Measurements from ENCODE around the gene MARCKSL1. TPM values are rescaled to one million over a fixed set of nuclear protein-coding genes. Genes with fewer than 3 reads are reported as not detected.

Gene MARCKSL1
- total RNA-seq, 1 donor from 2014 or later: 833 TPM

DNA sequence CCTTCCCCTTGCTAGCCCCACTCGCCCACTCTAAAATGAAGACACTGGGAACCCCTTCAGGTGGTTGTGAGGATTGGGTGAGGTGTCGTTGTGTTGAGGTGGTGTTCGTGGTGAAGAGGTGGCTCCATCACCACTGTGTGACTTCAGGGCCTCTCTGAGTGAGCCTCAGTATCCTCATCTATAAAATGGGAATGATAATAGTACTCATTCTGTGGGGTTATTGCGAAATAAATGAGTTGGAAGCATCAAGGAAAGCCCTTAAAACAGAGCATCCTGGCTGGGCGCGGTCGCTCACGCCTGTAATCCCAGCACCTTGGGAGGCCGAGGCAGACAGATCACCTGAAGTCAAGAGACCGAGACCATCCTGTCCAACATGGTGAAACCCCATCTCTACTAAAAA lies 6.7 kb upstream of the MARCKSL1 start:
- Mint-ChIP-seq H3K9me3 (ENCODE audit: low read depth) (no peaks in the 10 kb centered on the region), H3K36me3 (ENCODE audit: insufficient read depth) (no peaks in the 10 kb centered on the region), H3K4me3 (ENCODE audit: low read depth) (no peak overlapping the region), H3K27me3 (peaks cover 16% of the 10 kb centered on the region), H3K27ac (no peak overlapping the region), H3K4me1 (ENCODE audit: low read depth) (peaks cover 15% of the 10 kb centered on the region)
- TF ChIP-seq, protein P1, sequence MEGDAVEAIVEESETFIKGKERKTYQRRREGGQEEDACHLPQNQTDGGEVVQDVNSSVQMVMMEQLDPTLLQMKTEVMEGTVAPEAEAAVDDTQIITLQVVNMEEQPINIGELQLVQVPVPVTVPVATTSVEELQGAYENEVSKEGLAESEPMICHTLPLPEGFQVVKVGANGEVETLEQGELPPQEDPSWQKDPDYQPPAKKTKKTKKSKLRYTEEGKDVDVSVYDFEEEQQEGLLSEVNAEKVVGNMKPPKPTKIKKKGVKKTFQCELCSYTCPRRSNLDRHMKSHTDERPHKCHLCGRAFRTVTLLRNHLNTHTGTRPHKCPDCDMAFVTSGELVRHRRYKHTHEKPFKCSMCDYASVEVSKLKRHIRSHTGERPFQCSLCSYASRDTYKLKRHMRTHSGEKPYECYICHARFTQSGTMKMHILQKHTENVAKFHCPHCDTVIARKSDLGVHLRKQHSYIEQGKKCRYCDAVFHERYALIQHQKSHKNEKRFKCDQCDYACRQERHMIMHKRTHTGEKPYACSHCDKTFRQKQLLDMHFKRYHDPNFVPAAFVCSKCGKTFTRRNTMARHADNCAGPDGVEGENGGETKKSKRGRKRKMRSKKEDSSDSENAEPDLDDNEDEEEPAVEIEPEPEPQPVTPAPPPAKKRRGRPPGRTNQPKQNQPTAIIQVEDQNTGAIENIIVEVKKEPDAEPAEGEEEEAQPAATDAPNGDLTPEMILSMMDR (IDR thresholded peaks at IDR 0.05; ENCODE audit: unreplicated experiment): no peak
- DNase-seq (ENCODE audit: low spot score, unreplicated experiment): no peak

GRCh38 chr1:32341971-32342370 lies 5.9 kb upstream of the MARCKSL1 start:
- peaks cover 16% of the 10 kb centered on the region for H3K27me3 Mint-ChIP-seq
- TF ChIP-seq, protein P1 (IDR thresholded peaks at IDR 0.05; ENCODE audit: unreplicated experiment): no peak
- H3K4me1 Mint-ChIP-seq (ENCODE audit: low read depth): peaks cover 16% of the 10 kb centered on the region
- H3K36me3 Mint-ChIP-seq (ENCODE audit: insufficient read depth): no peaks in the 10 kb centered on the region
- no peak overlapping the region for H3K4me3 Mint-ChIP-seq (ENCODE audit: low read depth)
- no peak overlapping the region for H3K27ac Mint-ChIP-seq
- no peak for DNase-seq (ENCODE audit: low spot score, unreplicated experiment)
- H3K9me3 Mint-ChIP-seq (ENCODE audit: low read depth): no peaks in the 10 kb centered on the region

DNA sequence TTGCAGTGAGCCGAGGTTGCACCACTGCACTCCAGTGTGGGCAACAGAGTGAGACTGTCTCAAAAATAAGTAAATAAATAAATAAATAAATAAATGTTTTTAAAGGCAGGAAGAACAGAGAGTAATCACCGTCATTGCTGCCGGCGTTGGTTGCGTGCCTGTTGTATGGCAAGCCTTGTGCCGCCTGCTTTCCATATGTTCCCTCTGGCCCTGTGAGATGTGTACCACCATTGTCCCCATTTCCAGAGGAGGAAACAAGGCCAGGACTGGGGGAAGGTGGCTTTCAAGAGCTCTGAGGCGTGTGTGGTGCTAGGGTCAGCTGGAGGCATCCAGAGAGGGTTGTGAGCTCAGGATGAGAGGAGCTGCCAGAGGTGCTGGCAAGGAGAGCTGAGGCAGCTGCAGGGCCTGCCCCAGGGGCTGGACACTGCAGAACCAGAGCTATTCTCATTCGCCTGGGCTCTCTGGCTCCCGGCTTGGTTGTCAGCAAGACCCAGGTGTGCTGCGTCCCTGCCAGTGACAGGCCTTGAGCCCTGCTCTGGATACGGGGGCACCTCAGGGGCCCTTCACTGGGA lies 5.2 kb upstream of the MARCKSL1 start:
- Mint-ChIP-seq H3K9me3 (ENCODE audit: low read depth) (no peaks in the 10 kb centered on the region), H3K27me3 (peaks cover 16% of the 10 kb centered on the region), H3K4me3 (ENCODE audit: low read depth) (no peak overlapping the region), H3K36me3 (ENCODE audit: insufficient read depth) (no peaks in the 10 kb centered on the region), H3K4me1 (ENCODE audit: low read depth) (peaks cover 17% of the 10 kb centered on the region), H3K27ac (no peak overlapping the region)
- TF ChIP-seq, protein P1 (IDR thresholded peaks at IDR 0.05; ENCODE audit: unreplicated experiment): no peak
- no peak for DNase-seq (ENCODE audit: low spot score, unreplicated experiment)

GRCh38 chr1:32339363-32339978 lies 3.4 kb upstream of the MARCKSL1 start:
- Mint-ChIP-seq H3K9me3 (ENCODE audit: low read depth) (no peaks in the 10 kb centered on the region), H3K27me3 (peaks cover 13% of the 10 kb centered on the region), H3K36me3 (ENCODE audit: insufficient read depth) (peaks cover 5% of the 10 kb centered on the region), H3K27ac (no peak overlapping the region), H3K4me1 (ENCODE audit: low read depth) (peaks cover 17% of the 10 kb centered on the region), H3K4me3 (ENCODE audit: low read depth) (no peak overlapping the region)
- DNase-seq (ENCODE audit: low spot score, unreplicated experiment): no peak
- TF ChIP-seq, protein P1 (IDR thresholded peaks at IDR 0.05; ENCODE audit: unreplicated experiment): no peak

DNA sequence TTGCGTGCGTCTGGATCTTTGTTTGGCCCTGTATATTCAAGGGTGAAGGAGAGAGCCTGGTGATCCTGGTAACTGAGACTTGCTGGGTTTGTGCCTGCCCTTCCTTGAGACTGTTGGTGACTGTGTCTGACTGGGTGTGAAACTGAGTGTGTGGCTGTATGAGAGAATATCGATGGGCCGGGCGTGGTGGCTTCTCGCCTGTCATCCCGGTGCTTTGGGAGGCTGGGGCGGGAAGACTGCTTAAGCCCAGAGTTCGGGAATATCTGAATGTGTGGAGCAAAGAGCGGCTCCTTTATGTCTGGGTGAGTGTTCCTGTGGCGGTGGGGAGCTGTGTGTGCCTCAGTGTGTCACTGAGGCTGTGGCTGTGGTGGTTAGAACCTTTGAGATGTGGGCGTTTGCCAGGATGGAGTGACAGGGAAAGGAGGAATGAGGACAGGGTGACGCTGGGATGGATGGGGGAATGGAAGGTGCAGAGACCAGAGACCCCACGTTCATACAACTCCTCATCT lies 2.7 kb upstream of the MARCKSL1 start:
- no peak for DNase-seq (ENCODE audit: low spot score, unreplicated experiment)
- TF ChIP-seq, protein P1 (IDR thresholded peaks at IDR 0.05; ENCODE audit: unreplicated experiment): no peak
- H3K27ac Mint-ChIP-seq: peak overlapping the region; percentile 87
- peaks cover 13% of the 10 kb centered on the region for H3K27me3 Mint-ChIP-seq
- H3K9me3 Mint-ChIP-seq (ENCODE audit: low read depth): no peaks in the 10 kb centered on the region
- peak overlapping the region; percentile 19 for H3K4me3 Mint-ChIP-seq (ENCODE audit: low read depth)
- H3K36me3 Mint-ChIP-seq (ENCODE audit: insufficient read depth): peaks cover 9% of the 10 kb centered on the region
- peaks cover 23% of the 10 kb centered on the region for H3K4me1 Mint-ChIP-seq (ENCODE audit: low read depth)
